HG03575 (cell line): ENCODE results near the gene CLCNKB.
"Not testable (repeated sequence)": the region's sequence is repeated elsewhere in the genome, so short reads cannot be mapped to it uniquely, and the experiment has no call there.

ENCODE experiments used
- ATAC-seq: cut with Tn5 transposase; IDR thresholded peaks from one replicate; pipeline ENCODE4 v1.9.1; 2021; ENCODE audit not compliant: unreplicated experiment, insufficient number of reproducible peaks, low FRiP score; ENCODE audit errors: extremely low read depth

The CLCNKB gene

DNA sequence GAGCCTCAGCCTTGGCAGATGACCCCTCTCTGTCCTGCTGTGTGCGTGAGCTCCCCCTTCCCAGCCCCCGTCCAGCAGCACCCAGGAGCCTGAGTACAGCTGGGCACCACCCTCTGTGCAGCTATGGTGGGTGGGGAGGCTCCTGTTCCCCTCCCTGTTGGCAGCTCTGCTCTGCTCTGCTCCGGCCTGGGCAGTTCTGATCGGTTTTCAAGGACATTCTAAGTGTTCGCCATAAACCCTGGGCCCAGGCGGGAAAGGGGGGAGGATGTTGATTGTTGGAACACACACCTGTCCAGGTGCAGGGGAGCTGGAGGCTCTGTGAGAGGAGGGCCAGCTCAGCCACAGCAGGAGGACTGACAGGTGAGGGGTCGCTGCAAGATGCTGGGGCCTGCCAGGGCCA lies at the start of gene CLCNKB:
CLCNKB (plus strand) TSS at position 262 of the 400 bp plus-strand sequence. CDS start 711 bp downstream, outside the sequence.
- ATAC-seq: no peak

DNA sequence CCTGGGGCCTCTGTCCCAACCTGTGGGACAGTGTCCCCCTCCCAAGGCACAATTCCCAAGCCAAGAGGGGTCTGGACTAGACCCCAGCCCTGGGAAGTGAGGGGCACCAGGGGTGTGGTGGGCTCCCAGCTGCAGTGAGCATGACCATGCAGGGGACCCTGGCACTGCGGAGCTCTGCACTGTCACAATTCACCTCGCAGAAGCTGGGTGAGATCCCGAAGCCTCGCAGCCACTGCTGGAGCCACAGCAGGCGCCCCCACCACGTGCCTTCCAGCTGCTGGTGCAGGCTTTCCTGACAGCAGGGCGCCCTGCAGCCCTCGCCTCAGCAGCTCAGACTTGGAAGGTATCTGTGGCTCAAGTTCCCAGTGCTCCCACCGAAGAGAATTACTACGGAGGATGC lies 49.5 kb upstream of the CLCNKB start:
- no peak for ATAC-seq

DNA sequence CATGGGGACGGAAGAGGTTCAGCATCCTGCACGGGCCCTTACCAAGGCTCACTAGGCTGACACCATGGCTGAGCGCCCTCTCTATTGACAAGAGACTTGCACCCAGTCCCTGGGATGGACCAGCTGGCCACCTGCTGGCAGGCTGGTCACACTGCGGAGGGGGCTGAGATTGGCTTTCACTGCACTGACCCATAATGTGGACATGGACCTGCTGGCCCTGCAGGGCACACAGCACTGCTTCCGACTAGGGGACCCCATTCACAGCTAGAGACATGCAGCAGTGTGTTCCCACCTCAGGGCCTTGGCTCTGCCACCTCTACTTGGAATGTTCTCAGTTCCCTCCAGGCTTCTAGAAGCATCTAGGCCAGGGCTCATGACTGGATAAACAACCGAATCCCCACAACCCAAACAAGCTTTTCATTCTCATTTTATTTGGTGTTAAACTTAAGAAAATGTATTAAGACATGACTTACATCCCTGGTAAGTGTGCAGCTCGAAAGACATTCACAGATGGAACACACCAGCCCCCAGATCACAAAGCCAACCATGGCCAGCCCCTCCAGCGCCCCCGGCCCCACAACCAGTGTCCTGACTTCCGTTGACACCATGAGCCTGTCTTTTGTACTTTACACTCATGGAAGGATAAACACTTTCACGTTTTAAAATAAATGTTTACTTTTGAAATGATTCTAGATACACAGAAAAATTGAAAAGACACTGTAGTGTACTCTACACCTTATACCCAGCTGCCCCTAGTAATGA lies 48.8 kb upstream of the CLCNKB start:
- ATAC-seq: no peak

DNA sequence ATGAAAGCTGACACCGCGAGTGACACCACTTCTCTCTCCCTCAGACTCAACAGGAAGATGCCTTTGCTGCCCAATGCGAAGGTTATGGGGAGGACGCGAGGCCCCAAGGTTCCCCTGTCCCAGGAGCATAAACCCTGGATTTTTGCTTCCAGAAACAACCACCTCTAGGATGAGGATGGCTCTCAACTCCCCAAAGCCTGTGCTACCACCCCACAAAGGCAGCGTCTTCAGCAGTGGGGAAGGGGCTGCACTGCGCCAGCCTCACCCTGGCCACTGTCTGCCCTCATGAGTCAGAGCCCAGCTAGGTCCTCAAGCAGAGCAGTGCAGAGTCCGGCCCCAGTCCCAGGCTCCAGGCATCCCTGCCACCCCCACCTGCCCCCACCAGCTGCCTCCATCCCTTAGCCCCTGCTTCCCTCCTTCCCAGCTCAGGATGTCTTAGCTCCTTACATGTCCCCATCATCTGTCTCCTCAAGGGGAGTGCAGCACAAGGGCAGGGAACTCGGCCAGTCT lies 46.5 kb upstream of the CLCNKB start:
- no peak for ATAC-seq

DNA sequence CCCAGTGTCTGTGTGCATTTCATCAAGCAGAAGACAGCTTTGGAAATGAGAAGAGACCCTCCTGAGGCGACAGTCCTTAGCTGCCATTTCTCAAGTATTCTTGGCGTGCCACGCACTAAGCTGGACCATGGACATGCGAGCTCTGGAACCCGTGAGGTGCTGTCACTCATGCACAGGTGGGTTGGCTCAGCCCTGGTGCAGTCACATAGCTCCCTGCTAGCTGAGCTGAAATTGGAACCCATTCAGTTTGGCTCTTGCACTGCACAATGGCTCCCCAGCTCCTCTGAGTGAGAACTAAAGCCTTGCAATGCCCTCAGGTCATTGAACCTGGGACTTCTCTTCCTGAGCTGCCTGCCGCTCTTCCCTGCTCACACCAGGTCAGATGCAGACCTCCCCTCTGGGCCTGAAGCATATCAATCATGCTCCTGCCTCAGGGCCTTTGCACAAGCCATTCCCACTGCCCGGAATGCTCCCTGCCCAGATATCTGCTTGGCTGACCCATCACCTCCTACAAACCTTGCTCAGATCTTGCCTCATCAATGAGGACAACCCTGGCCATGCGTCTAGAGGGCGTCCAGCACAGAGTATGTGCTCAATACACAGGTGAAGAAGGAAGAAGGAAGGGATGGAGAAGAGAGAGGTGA lies 45.8 kb upstream of the CLCNKB start:
- ATAC-seq: no peak

DNA sequence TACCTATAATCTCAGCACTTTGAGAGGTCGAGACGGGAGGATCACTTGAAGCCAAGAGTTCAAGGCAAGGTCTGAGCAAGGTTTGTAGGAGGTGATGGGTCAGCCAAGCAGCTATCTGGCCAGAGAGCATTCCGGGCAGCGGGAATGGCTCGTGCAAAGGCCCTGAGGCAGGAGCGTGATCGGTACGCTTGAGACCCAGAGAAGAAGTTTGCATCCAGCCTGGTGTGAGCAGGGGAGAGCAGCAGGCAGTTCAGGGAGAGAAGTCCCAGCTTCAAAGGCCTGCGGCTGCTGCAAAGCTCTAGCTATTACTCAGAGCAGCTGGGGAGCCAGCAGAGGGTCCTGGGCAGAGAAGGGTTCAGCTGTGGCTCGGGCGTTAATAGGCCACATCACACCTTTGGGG lies 44.7 kb upstream of the CLCNKB start:
- no peak for ATAC-seq

DNA sequence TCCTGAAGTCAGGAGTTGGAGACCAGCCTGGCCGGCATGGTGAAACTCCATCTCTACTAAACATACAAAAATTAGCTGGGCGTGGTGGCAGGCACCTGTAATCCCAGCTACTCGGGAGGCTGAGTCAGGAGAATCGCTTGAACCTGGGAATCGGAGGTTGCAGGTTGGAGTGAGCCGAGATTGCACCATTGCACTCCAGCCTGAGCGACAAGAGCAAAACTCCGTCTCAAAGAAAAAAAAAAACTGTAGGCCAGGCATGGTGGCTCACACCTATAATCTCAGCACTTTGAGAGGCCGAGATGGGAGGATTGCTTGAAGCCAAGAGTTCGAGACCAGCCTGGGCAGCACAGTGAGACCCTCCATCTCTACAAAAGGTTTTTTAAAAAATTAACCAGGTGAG lies 42.3 kb upstream of the CLCNKB start:
- ATAC-seq: not testable (repeated sequence)

DNA sequence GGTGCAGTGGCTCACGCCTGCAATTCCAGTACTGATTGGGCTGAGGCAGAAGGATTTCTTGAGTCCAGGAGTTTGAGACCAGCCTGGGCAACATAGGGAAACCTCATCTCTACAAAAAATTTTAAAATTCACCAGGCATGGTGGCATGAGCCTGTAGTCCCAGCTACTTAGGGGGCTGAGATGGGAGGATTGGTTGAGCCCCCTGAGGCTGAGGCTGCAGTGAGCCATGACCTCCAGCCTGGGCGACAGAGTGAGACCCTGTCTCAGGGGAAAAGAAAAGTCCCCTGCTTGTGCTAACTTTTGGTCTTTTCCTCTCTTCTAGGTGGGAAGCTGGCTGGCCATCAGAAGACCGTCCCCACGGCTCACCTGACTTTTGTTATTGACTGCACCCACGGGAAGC lies 38.0 kb upstream of the CLCNKB start:
- no peak for ATAC-seq

DNA sequence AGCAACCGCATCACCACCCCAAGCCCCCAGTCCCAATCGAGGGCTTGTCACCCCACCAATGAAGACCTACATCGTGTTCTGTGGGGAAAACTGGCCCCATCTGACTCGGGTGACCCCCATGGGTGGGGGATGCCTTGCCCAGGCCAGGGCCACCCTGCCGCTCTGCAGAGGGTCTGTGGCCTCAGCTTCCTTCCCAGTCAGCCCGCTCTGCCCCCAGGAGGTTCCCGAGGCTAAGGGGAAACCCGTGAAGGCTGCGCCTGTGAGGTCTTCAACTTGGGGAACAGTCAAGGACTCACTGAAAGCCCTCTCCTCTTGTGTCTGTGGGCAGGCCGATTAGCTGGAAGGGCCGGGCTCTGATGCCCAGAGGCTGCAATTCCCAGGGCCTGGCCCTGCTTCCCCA lies 37.6 kb upstream of the CLCNKB start:
- ATAC-seq: no peak

DNA sequence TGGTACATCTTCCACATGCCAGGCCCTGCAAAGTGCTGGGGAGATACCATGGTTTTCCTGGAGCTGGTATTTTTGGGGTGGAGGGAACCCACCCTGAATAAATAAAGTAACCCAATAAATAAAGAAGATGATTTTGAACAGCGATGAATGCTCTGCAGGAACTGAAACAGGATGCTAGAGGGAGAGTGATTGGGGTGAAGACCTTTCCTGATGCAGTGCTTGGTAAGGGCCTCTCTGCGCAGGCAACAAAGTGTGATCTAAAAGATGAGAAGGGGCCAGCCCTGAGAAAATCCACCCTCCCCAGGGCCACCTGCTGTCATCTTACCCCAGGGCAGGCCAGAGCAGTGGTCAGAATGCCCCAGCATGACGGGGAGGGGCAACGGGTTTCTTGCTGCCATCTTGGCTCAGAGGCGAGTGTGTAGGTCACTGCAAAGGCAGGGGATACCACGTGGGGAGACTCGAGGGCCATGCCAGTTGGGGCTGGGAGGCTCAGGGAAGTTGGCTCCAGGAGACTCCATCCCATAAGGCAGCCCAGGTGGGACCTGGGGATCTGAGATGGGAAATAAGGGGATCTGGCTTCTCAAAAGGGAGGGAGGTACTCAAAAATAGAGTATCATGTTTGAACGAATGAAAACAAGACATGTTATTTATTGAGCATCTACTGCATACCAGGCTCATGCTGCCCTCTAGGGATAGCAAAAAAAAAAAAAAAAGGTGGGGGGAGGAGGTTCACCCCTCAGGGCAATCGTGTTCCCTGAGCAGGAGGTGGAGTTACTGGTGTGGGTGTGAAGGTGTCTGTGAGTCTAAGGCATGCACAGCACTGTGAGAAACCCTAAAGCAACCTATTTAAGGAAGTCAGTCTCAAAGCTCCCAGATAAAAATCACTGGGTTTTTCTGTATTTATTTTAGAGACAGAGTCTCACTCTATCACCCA lies 36.8 kb upstream of the CLCNKB start:
- no peak for ATAC-seq

DNA sequence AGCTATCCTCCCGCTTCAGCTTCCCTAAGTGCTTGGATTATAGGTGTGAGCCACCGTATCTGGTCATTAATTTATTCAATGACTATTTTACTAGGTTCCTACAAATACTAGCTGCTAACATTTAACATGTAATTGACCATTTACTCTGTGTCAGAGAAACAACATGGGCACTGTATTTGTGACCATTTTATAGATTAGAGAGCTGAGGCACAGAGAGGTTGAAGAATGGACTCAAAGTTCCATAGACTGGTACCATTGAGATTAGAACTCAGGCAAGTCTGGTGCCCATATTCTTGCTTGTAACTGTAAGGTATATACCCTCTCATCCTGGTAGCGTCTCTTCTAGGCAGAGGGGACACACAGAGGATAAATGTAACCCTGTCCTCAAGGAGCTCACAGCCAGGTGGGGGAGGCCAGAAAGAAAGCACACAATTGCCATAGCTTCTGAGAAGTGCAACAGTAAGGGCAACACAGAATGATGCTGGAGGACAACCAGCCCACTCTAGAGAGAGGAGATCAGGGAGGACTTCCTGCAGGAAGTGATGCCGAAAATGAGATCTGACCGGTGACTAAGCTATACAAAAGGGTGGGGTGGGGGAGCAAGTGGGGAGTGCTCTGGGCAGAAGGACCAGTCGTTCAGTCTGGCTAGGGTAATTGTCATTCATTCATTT lies 35.8 kb upstream of the CLCNKB start:
- no peak for ATAC-seq

DNA sequence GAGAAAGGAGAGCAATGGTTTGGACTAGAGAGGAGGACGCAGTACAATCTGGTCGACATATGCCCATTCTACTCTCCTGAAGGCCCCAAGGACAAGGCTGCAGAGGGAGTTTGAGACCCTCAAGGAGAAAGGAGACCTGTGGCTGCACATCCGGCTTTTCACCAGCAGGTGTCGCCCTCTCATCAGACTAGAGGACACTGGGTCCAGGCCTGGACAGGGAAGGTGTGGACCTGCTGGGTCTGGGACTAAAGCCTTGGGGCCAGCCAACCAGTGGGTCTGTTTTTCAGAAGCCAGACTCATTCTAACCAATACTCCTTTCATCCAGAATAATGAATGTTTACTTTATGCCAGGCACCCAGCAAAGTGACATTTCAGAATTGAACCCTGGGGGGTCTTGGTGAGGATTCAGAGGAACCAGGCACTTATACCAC lies 34.5 kb upstream of the CLCNKB start:
- no peak for ATAC-seq

DNA sequence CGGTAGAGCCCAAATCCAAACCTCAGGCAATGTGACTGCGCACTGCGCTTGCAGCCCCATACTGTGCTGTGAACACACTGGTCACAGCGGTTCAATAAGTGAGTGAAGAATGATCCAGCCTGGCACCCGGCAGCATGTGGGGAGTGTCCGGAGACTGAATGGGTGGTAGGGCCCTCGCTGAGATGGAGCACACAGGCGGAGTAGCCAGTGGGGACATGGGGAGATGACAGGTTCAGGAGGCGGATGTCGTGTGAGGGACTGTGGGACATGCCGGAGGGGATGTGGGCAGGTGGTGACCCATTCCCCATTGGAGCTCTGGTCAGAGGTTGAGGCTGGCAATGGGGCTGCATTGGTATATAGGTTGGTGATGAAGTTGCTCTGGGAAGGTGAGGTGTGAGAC lies 33.9 kb upstream of the CLCNKB start:
- ATAC-seq: no peak

DNA sequence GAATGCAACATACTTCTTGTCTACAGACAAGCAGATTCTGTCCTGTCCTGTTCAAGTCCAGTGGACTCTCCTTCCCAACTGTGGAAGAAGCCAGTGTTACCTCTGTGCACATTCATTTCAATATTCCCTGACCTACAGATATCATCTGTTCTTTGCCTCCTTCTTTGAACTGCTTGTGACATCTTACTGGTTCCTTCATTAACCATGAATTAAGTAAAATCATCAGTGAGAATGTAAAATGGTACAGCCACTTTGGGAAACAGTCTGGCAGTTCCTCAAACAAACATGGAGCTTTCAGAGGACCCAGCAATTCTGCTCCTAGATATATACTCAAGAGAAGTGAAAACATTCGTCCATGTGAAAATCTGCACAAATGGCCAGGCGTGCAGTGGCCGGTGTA lies 32.7 kb upstream of the CLCNKB start:
- ATAC-seq: no peak

DNA sequence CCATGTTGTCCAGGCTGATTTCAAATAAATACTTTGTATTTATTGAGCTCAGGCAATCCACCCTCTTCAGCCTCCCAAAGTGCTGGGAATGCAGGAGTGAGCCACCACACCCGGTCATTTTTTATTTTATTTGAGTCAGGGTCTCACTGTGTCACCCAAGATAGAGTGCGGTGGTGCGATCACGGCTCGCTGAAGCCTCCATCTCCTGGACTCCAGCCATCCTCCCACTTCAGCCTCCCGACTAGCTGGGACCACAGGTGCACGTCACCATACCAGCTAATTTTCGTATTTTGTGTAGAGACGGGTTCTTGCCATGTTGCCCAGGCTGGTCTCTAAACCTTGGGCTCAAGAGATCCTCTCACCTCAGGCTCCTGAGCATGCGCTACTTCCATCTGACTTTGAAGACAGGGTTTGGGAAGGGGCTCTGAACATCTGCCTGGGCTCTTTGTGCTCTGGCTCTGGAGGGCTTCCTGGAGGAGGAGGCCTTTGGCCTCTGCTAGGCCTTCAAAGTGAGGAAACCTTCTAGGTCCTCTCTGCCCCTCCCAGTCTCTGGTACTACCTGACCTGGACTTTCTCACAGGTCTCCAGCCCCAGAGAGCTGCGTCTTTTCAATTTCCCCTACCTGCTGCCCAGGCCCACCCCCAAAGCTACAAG lies 31.5 kb upstream of the CLCNKB start:
- ATAC-seq: no peak

DNA sequence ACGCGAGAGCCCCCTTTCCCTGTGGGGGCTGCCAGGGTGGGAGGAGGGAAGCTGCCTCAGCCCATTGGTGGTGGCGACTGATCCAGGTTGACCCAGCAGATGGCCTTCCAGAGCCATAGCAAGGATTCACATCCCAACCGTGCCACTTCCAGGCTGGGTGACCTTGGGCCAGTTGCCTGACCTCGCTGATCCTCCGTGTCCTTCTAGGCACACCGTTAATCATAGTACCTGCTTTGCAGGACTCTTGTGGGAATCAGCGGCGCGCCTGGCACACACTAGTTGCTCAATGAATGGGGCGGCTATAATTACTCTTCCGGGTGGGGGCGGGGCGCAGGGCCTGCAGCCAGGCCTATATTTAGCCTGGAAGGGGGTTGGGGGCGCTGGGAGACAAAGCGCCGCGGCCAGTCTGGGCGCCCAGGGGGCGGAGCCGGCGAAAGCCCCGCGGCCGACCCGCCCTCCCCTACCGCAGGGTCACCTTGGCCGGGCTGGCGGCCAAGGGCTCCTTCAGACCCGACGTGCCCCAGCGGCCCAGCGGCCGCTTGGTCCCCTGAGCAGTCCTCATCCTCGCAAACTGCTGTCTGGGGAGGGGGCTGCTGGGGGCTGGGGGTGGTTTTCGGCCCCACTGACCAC lies 30.9 kb upstream of the CLCNKB start:
- ATAC-seq: no peak

DNA sequence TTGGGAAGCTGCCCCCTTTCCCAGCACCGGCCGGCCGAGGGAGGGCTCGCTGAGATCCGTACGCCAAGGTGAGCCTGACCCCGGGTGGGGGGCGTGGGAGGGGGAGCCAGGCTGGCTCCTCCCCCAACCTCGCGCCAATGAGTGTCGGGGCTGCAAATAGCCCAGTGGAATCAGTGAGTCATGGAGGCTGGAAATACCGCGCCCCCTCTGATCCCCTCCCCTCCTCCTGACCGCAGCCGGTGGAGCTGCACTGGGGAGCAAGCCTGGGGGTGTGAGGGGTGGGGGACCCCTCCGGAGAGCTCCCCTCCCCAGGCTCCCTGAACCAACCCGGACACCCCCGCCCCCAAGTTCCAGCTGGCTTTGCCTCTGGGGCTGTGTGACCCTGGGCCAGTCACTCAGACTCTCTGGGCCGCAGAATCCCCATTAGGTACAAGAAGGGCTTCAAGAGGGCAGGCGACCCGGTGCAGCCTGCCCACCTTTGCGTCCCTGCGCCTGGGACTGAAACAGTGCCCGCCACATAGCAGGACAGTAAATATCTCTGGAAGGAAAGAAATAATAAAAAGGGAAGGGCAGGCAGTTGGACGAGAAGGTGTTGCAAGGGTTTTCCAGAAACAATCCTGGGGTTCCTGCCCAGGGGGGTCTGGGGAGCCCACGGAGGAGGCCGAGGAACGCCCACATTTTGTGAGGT lies 30.2 kb upstream of the CLCNKB start:
- no peak for ATAC-seq

DNA sequence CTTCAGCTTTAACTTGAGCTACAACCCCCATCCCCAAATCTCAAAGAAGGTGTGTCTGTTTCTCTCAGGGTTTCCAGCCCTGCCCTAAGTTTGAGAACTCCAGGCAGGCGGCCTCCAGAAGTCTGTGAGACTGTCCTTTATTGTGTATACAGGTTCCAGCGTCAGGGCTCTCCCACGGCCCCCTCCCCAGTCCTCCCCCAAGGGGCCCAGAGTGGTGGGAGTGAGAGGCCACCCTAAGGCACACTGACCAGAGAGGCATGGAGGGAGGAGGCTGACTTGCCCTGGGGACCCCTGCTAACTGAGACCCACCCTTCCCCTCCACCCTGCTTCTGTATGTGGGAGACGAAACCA lies 29.7 kb upstream of the CLCNKB start:
- no peak for ATAC-seq
